HepG2 (cell line): Measurements from ENCODE around the gene DSG2. TPM values are rescaled to one million over a fixed set of nuclear protein-coding genes. Genes with fewer than 3 reads are reported as not detected.

Experiments used
- ATAC-seq: fragments of 200-7000 bp; cut with Tn5 transposase; 3 replicates; pipeline ENCODE4 v1.9.1; 2020; ENCODE audit warnings: mild to moderate bottlenecking, moderate library complexity
- BruUV-seq: library from RNA; stranded (reverse); fragments of 400-500 nt; replicated peaks from 2 replicates; lab custom pipeline; 2021; lab: Mats Ljungman, UMichigan
- CTCF ChIA-PET: fragments of 300-600 bp; formaldehyde crosslinking; extraction: SDS; loops from one replicate; lab custom pipeline; 2021; ENCODE audit warnings: low total read pairs, inconsistent platforms, low intra/inter-chr PET ratio; lab: Yijun Ruan, JAX
- POLR2A ChIA-PET: fragments of 350-600 bp; sonication (Branson Sonifier 250); formaldehyde crosslinking; loops from one replicate; lab custom pipeline; 2020; ENCODE audit warnings: antibody characterized with exemption, inconsistent platforms; lab: Yijun Ruan, JAX
- DNase-seq: peaks from one replicate; pipeline ENCODE4 v3.0.0-alpha.2; 2015; ENCODE audit warnings: low spot score
- FAIRE-seq: peaks from 3 replicates; lab custom pipeline; 2011; peaks lifted over from hg19 to GRCh38; lab: Jason Lieb, UNC
- H2AFZ ChIP-seq: one replicate; pipeline ENCODE4 v1.6.1; 2011; ENCODE audit warnings: low read length, inconsistent platforms
- H3K27ac ChIP-seq: fragments of 300-600 bp; 3 replicates; pipeline ENCODE4 v1.8.0; 2011; ENCODE audit warnings: mixed run types, mild to moderate bottlenecking, mixed read lengths, low read length, inconsistent platforms; ENCODE audit not compliant: insufficient read depth; ENCODE audit errors: extremely low read length
- H3K27me3 ChIP-seq, 2 experiments: fragments of 200-600 bp in 1 of 2; 2 replicates in 1 of 2; 3 replicates in 1 of 2; pipeline versions ENCODE4 v1.6.0 to v1.8.0; 2011; ENCODE audit warnings: low read length in 2 of 2, mild to moderate bottlenecking in 2 of 2, moderate library complexity in 2 of 2, inconsistent platforms in 1 of 2; ENCODE audit not compliant: insufficient read depth in 2 of 2, control insufficient read depth in 1 of 2
- H3K36me3 ChIP-seq, 2 experiments: fragments of 200-600 bp in 1 of 2; replicated peaks in 1 of 2; 2 replicates in 1 of 2; 3 replicates in 1 of 2; pipeline versions ENCODE4 v1.5.1 to v1.8.0; 2011; ENCODE audit warnings: low read length in 2 of 2, inconsistent platforms in 1 of 2; ENCODE audit not compliant: insufficient read depth in 2 of 2, control insufficient read depth in 1 of 2
- H3K4me1 ChIP-seq: 2 replicates; pipeline ENCODE4 v1.5.1; 2012; ENCODE audit warnings: low read length, inconsistent platforms; ENCODE audit not compliant: insufficient read depth
- H3K4me2 ChIP-seq: 2 replicates; pipeline ENCODE4 v1.6.0; 2011; ENCODE audit warnings: low read depth, low read length, inconsistent platforms
- H3K4me3 ChIP-seq, 3 experiments: fragments of 200-600 bp in 1 of 3; sonication (generic), shearing (Covaris generic) in 1 of 3; replicated peaks in 1 of 3; 2 replicates each; pipeline ENCODE4 v1.5.1; 2011 to 2016; ENCODE audit warnings: low read length in 3 of 3, inconsistent platforms in 2 of 3, low read depth in 2 of 3, mild to moderate bottlenecking in 2 of 3, control low read depth in 1 of 3, mixed read lengths in 1 of 3; ENCODE audit not compliant: insufficient read depth in 1 of 3
- H3K79me2 ChIP-seq: one replicate; pipeline ENCODE4 v1.6.1; 2011; ENCODE audit warnings: low read length, inconsistent platforms; ENCODE audit not compliant: insufficient read depth
- H3K9ac ChIP-seq: 2 replicates; pipeline ENCODE4 v1.6.0; 2011; ENCODE audit warnings: mild to moderate bottlenecking, low read depth, low read length, inconsistent platforms; ENCODE audit not compliant: insufficient read depth
- H3K9me3 ChIP-seq: 2 replicates; pipeline ENCODE4 v1.5.1; 2012; ENCODE audit warnings: mild to moderate bottlenecking, low read length
- H4K20me1 ChIP-seq: 2 replicates; pipeline ENCODE4 v1.6.0; 2011; ENCODE audit warnings: inconsistent platforms, mild to moderate bottlenecking, low read length, moderate library complexity; ENCODE audit not compliant: insufficient read depth
- ATF7 ChIP-seq, 2 experiments: fragments of 450-650 bp in 1 of 2; sonication (generic) in 1 of 2; formaldehyde crosslinking in 1 of 2; IDR thresholded peaks; 2 replicates each; pipeline versions ENCODE4 v1.4.0 to v1.6.1; 2016 to 2020; ENCODE audit warnings: antibody characterized with exemption in 1 of 2, mild to moderate bottlenecking in 1 of 2, missing genetic modification reagents in 1 of 2
- FOXP1 ChIP-seq, 2 experiments: fragments of 450-650 bp in 1 of 2; IDR thresholded peaks; 2 replicates each; pipeline ENCODE4 v1.6.1; 2017 to 2018; ENCODE audit warnings: antibody characterized with exemption in 1 of 2
- HNRNPLL ChIP-seq: fragments of 200-400 bp; formaldehyde crosslinking; IDR thresholded peaks from 2 replicates; pipeline ENCODE4 v1.6.1; 2017; ENCODE audit warnings: mild to moderate bottlenecking, low read depth, low read length; ENCODE audit not compliant: poor library complexity, severe bottlenecking
- KDM6A ChIP-seq: IDR thresholded peaks from 2 replicates; pipeline ENCODE4 v1.6.1; 2016; ENCODE audit warnings: low read depth
- NR2F6 ChIP-seq, 2 experiments: IDR thresholded peaks; 2 replicates each; pipeline ENCODE4 v1.6.1; 2016; ENCODE audit warnings: antibody characterized with exemption in 1 of 2, mild to moderate bottlenecking in 1 of 2
- ZNF343 ChIP-seq: sonication (generic); formaldehyde crosslinking; IDR thresholded peaks from 2 replicates; pipeline ENCODE4 v1.4.0; 2020; ENCODE audit warnings: mild to moderate bottlenecking, missing genetic modification reagents
- ZNF781 ChIP-seq: sonication (generic); formaldehyde crosslinking; IDR thresholded peaks from 2 replicates; pipeline ENCODE4 v1.5.1; 2020; ENCODE audit warnings: borderline replicate concordance, mild to moderate bottlenecking, missing genetic modification reagents; ENCODE audit errors: not compliant biosample characterization
- WGBS: methylation state at CpG from one replicate; pipeline ENCODE4 v1.1.6; 2017; ENCODE audit warnings: low lambda C conversion rate; 5-methylcytosine and 5-hydroxymethylcytosine counted together
- in situ Hi-C: cut with HindIII; loops from 2 replicates; pipeline ENCODE4 v1.10.0; 2017; ENCODE audit warnings: low pct_unique_long_range_greater_than_20kb; ENCODE audit not compliant: extremely low pct_ligation_motif_present
- intact Hi-C: fragments of 100-400 bp; cut with micrococcal nuclease; formaldehyde crosslinking; loops from one replicate; pipeline ENCODE4 v1.10.0; 2022; ENCODE audit not compliant: unreplicated experiment
- polyA plus RNA-seq, 8 experiments: library from polyadenylated mRNA; depleted of rRNA in 3 of 8; stranded (reverse) in 7 of 8; unstranded in 1 of 8; fragments of >200 nt; fragmentation: Illumina TruSeq in 4 of 8; extraction: Trizol in 4 of 8; gene quantifications; 2 replicates each; pipeline versions ENCODE4 v1.2.1 to v1.2.3, GENCODE V29; 2011 to 2016; ENCODE audit warnings: low read depth in 4 of 8, missing spikeins in 1 of 8, mixed read lengths in 1 of 8; ENCODE audit not compliant: insufficient read depth in 1 of 8
- total RNA-seq, 5 experiments: library from RNA; depleted of rRNA; stranded (reverse); fragments of >200 nt; fragmentation: Illumina TruSeq; extraction: Trizol; gene quantifications; 2 replicates each; pipeline ENCODE4 v1.2.3, GENCODE V29; 2016; ENCODE audit warnings: low read depth in 1 of 5

Gene DSG2
- total and polyA plus RNA-seq, 2 of the 13 experiments (the other 11 are each of a cell fraction or from before 2014, with no cell fraction given): 23.3 to 66.7 TPM

DNA sequence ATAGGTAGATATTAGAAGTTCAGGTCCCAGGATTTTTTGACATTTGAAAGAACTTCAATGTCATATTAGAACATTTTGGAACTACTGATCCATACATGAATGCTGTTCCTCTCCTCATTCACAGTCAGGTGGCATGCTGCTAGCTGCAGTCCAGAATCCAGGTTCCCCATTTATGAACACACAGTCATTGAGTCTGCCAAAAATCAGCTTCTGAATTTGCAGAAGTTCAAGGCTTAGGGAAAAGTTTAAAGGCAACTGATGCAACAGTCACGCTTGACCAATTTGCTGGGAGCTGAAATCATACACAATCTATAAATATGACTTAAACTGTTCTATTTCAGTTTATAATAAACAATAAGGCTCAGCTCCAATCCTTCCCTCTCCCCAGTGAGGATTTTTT lies 76.4 kb downstream of the DSG2 start (continued):
- TF ChIP-seq ZNF343 (CRISPR knock-in tag) (no peak), HNRNPLL (no peak), ATF7 (IDR thresholded peaks at IDR 0.05) (no peak), ATF7 (CRISPR knock-in tag; IDR thresholded peaks at IDR 0.05) (no peak), NR2F6 (IDR thresholded peaks at IDR 0.05) (no peak), NR2F6 (CRISPR knock-in tag; IDR thresholded peaks at IDR 0.05) (no peak), KDM6A (CRISPR knock-in tag) (no peak)

- Histone ChIP-seq H3K27ac (no peak overlapping the region), H3K4me2 (no peak overlapping the region), H2AFZ (no peak overlapping the region), H3K9me3 (no peaks in the 10 kb centered on the region), H3K4me3 (no peak overlapping the region), H3K36me3 (no peaks in the 10 kb centered on the region), H3K4me1 (peaks cover 62% of the 10 kb centered on the region), H4K20me1 (no peaks in the 10 kb centered on the region), H3K9ac (no peak overlapping the region)
- 6% methylated on average over 3 of the region's 3 CpGs for WGBS
- no TSS peak for BruUV-seq
- in situ Hi-C loops (no loop called here), intact Hi-C loops (no loop called here)
- CTCF ChIA-PET: interaction anchor here (1.2 kb wide), 1 partner anchor 16 kb away, joined by 3 read pairs; the partner anchor contains the start of gene TTR
- DNase-seq (no peak), ATAC-seq (peak; percentile 26; the same call in 2 of the 3 replicates), FAIRE-seq (no peak)
- TF ChIP-seq FOXP1 (IDR thresholded peaks at IDR 0.05) (no peak), FOXP1 (CRISPR knock-in tag; IDR thresholded peaks at IDR 0.05) (0 out of 2 replicates have a peak, but pooled peaks have one; percentile 29), ZNF781 (CRISPR knock-in tag) (no peak)
- TF ChIP-seq, all 625 proteins: peak for 1
- Histone ChIP-seq H3K27me3 (no peaks in the 10 kb centered on the region), H3K79me2 (no peaks in the 10 kb centered on the region)
- POLR2A ChIA-PET: interaction anchor here (0.7 to 1.9 kb wide), 3 partner anchors 11 to 30 kb away, joined by 3 to 10 read pairs (median 3); partner anchors contain the start of gene TTR
These were observed 77.7 kb downstream of the DSG2 start for GRCh38 chr18:31575515-31576257.
